Stromal cell of bone marrow (primary cell): ENCODE data around the gene UGT2B28.
"Not testable (repeated sequence)": the region's sequence is repeated elsewhere in the genome, so short reads cannot be mapped to it uniquely, and the experiment has no call there.

Experiments used
- DNase-seq: peaks from one replicate; pipeline ENCODE4 v3.0.0-alpha.2; 2012; ENCODE audit warnings: low read depth

The UGT2B28 gene

DNA sequence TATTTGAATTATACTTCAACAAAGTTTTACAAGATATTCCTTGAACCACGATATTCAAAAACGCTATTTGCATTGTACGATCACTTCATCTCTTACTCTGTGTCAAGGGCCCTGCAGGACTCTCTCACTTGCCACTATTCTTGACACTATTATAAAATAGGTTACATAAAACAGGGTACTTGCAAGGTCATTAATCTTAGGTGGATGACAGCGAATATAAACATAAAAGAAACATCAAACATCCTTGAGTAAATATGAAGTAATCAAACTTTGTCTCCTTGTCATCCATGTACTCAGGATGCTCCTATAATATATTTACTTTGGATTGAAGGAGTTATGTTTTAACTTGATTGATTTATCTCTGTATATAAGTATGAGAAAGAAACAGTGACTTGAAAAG lies at the start of gene UGT2B28:
Gene UGT2B28, plus strand, starts transcription at position 395 of the 400 bp plus-strand sequence. CDS start 26 bp downstream, outside the sequence.
- not testable (repeated sequence) for DNase-seq

DNA sequence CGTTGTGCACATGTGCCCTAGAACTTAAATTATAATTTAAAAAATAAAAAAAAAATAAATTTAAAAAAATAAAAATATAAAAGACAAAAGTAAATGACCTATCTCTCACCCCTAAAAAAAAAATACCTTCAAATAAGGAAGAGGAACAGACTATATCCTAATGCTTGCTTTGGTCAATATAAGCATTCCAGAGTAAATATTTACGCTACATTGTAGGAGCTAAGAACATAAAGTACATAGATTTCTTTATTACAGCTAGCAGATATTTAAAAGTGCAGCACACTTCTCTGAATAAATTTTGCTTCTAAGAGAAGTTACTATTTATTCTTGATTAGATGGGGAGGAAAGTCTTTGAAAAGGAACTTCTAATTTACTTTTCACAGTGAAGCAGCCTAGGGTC lies 41.2 kb upstream of the UGT2B28 start:
- no peak for DNase-seq

DNA sequence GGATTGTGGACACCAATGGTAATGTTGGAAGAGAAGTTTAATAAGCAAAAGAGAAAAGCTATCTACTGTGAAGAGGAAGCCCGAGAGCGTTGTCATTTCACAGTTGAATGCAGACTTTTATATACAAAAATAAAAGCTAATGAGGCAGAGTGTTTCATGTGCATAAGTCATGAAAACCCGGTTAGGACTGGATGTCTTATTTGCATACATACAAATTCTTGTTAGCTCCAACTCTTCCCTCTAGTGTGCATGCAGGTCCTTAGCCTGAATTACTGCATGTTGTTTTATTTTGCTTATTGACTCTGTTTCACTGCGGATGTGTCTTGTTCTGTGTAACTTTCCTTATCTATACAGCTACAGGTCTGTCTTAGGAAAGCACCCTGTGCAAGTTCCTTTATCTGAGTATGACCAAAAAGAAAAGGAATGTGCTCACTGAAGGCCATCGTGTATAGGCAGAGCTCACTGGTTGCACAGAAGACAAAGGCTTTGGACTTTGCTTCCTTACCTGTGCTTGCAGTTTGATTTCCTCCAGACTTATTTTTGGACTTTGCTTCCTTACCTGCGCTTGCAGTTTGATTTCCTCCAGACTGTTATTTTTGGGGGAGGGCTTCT lies 40.6 kb upstream of the UGT2B28 start:
- no peak for DNase-seq

DNA sequence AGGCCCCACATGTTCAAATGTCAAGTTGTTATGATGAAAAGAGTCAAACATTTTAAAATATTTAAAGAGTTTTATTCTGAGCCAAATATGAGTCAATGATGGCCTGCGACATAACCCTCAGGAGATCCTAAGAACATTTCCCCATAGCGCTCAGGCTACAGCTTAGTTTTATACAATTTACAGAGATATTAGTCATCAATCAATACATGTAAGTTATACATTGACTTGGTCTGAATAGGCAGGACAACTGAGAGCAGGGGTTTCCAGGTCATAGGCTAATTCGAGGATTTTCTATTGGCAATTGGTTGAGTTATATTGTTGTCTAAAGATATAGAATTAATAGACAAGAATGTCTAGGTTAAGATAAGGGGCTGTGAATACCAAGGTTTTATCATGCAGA lies 39.5 kb upstream of the UGT2B28 start:
- not testable (repeated sequence) for DNase-seq

DNA sequence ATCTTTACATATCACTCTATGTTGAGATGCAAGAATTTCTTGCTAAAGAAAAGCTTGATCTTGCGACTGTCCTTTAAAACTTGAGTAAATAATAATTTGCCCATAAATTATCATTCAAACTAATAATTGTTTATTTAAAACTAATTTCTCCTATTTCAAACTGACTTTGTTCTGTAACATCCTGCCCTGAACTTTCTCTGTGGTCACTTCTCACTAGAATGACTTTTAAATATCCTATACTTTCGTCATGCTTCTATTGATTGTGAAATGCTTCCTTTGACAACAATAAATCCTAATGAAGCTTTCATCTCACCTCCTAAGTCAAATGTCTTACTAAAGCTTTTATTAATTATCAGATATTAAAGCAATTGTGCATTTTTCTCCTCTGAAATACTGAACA lies 38.5 kb upstream of the UGT2B28 start:
- not testable (repeated sequence) for DNase-seq

DNA sequence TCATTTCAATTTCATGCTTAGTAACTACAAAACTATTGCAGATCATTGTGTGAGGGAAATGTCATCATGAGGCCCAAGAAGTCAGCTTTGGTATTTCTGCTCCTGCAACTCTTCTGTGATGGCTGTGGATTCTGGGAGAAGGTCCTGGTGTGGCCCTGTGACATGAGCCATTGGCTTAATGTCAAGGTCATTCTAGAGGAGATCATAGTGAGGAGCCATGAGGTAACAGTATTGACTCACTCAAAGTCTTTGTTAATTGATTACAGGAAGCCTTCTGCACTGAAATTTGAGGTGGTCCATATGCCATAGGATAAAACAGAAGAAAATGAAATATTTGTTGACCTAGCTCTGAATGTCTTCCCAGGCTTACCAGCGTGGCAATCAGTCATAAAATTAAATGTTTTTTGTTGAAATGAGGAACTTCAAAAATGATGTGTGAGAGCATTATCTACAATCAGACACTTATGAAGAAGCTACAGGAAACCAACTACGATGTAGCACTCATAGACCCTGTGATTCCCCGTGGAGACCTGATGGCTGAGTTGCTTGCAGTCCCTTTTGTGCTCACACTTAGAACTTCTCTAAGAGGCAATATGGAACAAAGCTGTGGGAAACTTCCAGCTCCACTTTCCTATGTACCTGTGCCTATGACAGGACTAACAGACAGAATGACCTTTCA lies 37.6 kb upstream of the UGT2B28 start:
- not testable (repeated sequence) for DNase-seq

DNA sequence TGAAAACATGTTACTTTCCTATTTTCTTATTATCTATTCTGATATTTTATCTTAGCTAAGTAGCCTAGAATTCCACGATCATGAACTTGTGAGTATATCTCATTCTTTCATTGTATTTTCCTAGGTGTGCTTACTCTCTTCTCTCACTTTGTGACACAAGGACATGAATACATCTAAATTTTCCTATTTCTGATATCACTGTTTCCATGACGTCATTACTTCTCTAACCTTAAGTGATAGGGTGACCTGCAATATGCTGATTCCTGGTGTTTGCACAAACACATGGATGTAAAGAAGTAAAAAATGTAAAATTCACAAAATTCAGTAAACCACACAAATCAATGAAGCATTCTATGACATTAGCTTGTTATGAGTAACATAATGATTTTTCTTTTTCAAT lies 29.4 kb upstream of the UGT2B28 start:
- DNase-seq = not testable (repeated sequence)

DNA sequence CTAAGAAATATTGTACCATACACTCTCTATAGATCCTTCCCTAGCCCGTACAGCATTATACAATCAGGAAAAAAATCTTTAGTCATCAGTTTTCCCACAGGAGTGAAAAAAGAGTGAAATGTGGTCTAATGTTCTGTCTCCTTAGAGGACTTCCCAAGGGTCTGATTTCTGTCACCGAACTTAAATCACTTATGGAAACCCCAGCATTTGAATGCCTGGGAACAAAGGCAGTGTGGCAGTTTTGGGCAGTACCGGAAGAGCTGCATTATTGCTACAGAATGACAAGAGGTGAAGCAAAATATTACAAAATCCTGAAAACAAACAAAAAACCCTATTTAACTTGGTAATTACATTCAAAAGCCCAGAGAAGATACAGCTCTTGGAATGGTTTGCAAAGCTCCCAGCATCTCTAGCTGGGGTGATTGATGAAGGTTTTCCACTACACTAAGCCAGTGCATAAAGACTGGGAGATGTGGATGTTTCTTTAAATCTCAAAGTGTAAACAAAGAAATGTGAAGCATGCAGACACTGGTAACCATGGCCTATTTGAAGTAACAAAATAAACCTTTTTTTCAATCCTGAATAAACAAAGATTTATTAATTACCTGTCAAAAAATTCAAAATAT lies 27.0 kb upstream of the UGT2B28 start:
- not testable (repeated sequence) for DNase-seq

DNA sequence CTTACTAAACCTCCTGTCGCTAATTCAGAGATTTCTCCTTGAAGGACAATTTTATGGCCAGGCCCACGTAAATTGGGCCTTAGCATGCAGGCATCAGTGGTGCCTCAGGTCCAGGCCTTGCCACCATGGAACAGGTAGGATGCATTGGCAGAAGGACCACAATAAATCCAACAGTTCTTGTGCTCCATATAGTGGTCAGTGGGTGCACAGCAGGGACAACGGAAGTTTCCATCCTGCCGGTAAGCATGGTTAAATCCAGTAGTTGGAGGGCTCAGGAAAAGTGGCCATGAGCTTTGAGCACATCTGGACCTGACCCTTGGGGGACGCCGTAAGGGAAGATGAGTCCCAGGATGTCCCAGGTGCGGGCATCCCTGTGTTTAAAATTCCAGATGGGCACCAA lies 11.7 kb upstream of the UGT2B28 start:
- DNase-seq = not testable (repeated sequence)

DNA sequence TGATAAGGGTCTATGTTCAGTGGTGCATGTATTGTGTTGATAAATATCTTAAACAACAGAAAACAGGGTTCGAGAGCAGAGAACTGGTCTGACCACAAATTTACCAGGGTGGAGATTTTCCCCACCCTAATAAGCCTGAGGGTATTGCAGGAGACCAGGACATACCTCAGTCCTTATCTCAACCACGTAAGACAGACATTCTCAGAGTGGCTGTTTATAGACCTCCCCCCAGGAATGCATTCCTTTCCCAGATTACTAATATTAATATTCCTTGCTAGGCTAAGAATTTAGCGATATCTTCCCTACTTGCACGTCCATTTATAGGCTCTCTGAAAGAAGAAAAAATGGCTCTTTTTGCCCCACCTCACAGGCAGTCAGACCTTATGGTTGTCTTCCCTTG lies 16.1 kb downstream of the UGT2B28 start:
- DNase-seq = not testable (repeated sequence)

DNA sequence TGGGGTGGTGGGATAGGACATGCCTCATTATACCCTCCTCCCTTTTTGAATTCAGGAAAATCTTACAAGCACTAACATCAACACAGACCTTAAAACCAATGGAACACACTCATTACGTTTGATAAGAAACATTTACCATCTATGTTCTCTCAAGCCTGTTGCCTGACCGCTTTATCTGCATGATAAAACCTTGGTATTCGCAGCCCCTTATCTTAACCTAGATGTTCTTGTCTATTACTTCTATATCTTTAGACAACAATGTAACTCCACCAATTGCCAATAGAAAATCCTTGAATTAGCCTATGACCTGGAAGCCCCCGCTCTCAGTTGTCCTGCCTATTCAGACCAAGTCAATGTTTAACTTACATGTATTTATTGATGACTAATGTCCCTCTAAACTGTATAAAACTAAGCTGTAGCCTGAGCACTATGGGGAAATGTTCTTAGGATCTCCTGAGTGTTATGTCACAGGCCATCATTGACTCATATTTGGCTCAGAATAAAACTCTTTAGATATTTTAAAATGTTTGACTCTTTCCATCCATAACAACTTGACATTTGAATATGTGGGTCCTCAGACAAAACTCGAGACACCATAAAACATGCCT lies 28.3 kb downstream of the UGT2B28 start:
- DNase-seq = not testable (repeated sequence)

DNA sequence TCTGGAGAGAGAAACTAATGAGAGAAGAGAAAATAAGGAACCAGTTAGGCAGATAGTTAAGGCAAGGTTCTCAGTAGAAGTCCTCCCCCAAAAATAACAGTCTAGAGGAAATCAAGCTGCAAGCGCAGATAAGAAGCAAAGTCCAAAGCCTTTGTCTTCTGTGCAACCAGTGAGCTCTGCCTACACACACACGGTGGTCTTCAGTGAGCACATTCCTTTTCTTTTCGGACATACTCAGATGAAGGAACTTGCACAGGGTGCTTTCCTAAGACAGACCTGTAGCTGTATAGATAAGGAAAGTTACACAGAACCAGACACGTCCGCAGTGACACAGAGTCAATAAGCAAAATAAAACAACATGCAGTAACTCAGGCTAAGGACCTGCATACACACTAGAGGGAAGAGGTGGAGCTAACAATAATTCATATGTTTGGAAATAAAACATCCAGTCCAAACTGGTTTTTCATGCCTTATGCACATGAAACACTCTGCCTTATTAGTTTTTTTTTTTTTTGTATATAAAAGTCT lies 29.3 kb downstream of the UGT2B28 start:
- DNase-seq = not testable (repeated sequence)

DNA sequence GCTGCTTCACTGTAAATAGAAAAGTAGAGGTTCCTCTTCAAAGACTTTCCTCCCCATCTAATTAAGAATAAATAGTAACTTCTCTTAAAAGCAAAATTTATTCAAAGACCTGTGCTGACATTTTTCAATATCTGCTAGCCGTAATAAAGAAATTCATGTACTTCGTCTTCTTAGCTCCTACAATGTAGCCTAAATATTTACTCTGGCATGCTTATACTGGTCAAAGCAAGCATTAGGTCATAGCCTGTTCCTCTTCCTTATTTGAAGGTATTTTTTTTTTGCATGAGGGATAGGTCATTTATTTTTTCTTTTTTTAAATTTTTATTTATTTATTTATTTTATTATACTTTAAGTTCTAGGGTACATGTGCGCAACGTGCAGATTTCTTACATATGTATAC lies 30.0 kb downstream of the UGT2B28 start:
- DNase-seq = not testable (repeated sequence)

DNA sequence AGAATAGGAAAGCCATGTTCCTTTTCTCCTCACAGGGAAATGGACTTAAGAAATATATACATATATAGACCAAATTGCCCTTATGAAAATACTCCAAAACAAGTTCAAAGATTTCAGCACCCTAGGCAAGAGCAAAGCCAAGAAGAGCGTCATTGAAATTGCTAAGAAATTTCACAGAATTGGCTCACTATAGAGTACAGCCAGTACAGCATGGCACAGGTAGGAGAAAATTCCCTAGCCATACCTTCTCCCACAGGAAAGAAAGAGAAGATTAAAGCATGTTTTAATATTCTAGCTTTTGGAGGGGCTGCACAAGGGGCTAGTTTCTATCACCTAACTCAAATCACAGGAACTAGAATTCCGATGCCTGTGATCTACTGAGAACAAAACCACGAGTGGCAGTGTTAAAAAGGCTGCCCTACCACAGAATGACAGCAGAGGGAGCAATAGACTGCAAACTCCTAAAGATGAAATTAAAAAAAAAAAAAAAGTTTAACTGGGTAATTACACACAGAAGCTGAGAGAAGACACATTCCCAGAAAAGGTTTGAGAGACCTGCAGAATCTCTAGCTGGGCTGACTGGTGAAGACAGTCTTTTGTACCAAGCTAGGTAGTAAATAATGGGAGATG lies 37.5 kb downstream of the UGT2B28 start:
- not testable (repeated sequence) for DNase-seq

DNA sequence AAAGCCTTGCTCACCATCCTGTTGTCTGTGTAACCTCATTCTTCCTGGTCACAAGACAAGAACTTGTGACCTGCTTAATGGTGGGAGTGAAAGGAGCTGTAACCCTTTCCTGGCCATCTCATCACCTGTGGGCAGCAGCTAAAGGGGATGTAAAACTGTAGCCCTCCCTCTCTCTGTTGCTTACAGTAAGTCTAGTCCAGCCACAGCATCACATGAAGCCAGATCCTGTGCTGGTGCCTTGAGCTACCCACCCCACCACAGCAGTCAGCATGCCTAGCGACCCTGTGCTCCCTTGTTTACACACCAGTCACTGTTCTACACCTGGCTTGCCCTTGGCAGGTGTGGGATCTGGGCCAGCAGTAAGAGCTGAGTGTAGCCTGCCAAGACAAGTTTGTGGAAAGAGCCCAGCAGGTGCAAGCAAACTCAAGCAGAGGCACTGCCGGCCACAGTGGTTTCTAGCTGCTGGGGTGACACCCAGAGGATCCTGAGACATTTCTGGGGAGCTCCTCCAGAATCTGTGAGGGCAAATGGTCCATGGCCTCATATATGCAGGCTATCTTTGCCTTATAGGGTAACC lies 41.0 kb downstream of the UGT2B28 start:
- DNase-seq = no peak

DNA sequence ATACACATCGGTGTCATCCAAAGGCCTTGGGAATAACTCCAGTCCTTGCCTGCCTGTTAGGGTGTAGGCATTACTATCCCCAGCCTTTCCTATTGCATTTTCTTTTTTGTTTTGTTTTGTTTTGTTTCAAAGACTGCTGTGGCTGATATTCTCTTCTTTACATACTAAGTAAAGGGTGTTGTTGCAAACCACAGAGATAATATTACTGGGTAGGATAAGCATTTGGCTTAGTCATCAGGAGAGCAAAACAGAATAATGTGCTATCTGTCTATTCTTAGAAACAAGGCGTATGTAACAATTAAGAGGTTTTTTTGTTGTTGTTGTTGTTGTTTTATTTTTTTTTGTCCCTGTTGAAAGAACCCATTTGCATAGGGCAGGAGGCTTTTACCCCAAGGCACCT lies 41.8 kb downstream of the UGT2B28 start:
- no peak for DNase-seq

DNA sequence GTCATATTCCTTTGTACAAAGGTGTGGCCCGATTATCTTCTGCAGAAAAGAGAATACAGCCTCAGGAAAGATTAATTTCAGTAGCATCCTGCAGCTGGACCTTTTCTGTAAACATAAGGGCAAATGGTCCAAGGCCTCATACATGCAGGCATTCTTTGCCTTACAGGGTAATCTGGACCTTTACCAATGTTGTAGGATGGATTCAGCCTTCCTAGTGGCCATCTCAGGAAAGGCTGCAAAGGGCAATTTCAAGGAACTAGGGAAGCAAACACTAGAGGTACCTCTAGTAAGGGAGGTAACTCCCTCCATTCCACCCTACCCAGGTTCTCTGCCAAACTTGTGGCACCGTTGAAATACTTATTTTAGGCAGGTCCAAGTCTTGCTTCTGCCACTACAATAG lies 43.0 kb downstream of the UGT2B28 start:
- no peak for DNase-seq

DNA sequence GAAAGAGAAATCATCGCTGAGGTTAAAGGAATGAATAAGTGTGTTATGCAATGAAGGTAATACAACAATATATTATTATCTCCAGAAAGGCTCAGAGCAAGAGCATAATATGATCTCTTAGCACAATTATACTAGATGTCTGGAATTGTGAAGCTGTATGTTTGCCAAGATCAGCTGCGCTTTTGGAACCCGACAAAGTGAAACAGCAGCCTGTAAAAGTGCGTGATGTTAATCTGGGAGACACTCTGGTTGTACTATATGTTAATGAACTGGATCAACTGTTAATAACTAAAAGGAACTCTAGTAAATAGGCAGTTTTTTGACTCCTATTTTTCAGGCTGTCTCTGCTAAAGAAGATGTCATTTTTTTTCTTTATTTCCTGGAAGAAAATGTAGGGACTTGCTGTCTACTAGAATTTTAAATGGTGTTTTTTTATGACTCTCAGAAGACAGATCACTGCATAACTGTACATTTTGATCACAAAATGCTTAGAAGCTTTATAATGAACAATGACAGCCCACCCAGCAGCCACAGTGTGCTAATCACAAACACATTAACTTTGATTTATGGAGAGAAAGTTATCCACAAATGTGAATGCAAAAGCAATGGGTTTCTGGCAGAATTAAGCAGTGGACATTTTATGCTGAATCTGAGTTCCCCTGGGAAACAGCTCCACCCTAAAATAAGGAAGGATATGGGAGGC lies 50.2 kb downstream of the UGT2B28 start:
- DNase-seq = no peak

DNA sequence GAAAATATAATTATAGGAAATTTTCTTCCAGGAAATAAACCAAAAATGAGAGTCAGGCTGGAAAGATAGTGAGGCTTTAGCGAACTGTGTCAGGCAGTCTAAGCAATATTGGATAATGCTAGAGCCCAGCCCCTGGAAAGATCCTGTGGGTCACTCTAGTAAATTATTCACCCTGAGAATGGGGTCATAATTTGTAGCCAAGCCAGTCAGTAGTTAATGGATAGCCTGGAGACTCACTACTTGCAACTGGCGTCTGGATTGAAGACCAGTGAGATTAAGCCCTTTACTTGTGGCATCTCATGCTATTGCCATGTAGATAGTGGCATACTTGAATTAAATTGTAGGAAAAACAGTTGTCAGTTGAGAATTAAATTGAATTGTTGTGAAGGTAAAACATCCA lies 51.0 kb downstream of the UGT2B28 start:
- DNase-seq = not testable (repeated sequence)

DNA sequence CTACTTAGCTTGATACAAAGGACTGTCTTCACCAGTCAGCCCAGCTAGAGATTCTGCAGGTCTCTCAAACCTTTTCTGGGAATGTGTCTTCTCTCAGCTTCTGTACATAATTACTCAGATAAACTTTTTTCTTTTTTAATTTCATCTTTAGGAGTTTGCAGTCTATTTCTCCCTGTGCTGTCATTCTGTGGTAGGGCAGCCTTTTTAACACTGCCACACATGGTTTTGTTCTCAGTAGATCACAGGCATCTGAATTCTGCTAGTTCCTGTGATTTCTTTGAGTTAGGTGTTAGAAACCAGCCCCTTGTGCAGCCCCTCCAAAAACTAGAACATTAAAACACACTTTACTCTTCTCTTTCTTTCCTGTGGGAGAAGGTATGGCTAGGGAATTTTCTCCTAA lies 55.2 kb downstream of the UGT2B28 start:
- not testable (repeated sequence) for DNase-seq

DNA sequence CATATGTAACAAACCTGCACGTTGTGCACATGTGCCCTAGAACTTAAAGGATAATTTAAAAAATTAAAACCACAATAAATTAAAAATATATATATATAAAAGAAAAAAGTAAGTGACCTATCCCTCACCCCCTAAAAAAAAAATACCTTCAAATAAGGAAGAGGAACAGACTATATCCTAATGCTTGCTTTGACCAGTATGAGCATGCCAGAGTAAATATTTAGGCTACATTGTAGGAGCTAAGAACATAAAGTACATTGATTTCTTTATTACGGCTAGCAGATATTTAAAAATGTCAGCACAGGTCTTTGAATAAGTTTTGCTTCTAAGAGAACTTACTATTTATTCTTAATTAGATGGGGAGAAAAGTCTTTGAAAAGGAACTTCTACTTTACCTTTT lies 62.8 kb downstream of the UGT2B28 start:
- not testable (repeated sequence) for DNase-seq
